GM18511 (cell line): ENCODE data around the gene TPRG1L.

Experiments
- ATAC-seq: cut with Tn5 transposase; IDR thresholded peaks from one replicate; pipeline ENCODE4 v1.9.1; 2021; ENCODE audit warnings: mild to moderate bottlenecking, moderate library complexity; ENCODE audit not compliant: unreplicated experiment

TPRG1L gene

GRCh38 chr1:3677484-3677883, 52.7 kb downstream of the TPRG1L start:
- peak; percentile 21 for ATAC-seq

GRCh38 chr1:3678361-3679097, 53.7 kb downstream of the TPRG1L start:
- ATAC-seq: no peak

GRCh38 chr1:3679098-3679555, 54.3 kb downstream of the TPRG1L start:
- no peak for ATAC-seq
